ENCODE results near the gene MTMR12.

The MTMR12 gene, protein sequence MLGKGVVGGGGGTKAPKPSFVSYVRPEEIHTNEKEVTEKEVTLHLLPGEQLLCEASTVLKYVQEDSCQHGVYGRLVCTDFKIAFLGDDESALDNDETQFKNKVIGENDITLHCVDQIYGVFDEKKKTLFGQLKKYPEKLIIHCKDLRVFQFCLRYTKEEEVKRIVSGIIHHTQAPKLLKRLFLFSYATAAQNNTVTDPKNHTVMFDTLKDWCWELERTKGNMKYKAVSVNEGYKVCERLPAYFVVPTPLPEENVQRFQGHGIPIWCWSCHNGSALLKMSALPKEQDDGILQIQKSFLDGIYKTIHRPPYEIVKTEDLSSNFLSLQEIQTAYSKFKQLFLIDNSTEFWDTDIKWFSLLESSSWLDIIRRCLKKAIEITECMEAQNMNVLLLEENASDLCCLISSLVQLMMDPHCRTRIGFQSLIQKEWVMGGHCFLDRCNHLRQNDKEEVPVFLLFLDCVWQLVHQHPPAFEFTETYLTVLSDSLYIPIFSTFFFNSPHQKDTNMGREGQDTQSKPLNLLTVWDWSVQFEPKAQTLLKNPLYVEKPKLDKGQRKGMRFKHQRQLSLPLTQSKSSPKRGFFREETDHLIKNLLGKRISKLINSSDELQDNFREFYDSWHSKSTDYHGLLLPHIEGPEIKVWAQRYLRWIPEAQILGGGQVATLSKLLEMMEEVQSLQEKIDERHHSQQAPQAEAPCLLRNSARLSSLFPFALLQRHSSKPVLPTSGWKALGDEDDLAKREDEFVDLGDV

DNA sequence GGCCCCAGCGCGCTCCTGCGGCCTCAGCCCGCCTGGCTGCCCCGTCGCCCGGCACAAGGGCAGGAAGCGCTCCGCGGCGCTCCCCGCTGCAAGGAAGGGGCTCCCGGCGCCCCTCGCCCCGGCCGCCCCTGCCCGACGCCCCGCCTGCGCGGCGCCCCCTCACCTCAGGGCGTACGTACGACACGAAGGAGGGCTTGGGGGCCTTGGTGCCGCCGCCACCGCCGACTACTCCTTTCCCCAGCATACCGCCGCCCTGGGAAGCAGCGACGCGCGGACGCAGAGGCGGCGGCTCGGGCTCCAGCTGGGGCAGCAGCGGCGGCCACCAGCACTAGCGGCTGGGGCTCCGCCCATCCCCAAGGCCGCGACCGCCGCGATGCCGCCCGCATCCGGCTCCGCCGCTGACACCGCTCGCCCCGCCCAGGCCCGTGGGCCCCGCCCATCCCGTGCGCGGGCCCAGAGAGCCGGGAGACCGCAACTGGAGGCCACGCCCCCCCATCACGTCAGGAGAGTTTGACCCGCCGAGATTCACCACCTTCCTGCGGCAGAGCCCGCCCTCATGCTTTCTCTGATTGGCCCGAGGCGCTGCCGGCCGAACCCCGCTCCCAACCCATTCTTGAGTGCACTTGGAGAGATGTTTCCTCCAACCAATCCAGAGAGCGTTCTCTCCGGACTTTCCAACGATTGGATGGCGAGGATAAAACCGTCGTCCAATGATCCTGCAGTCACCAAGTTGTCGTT, at the start of gene MTMR12:
Gene MTMR12, minus strand, starts transcription at position 345 of the 738 bp plus-strand sequence. Its CDS starts 101 bp downstream, at position 244.
- peak; percentile 99 for DNase-seq (ENCODE audit: low read depth in 2 of 2, low spot score in 1 of 2)

DNA sequence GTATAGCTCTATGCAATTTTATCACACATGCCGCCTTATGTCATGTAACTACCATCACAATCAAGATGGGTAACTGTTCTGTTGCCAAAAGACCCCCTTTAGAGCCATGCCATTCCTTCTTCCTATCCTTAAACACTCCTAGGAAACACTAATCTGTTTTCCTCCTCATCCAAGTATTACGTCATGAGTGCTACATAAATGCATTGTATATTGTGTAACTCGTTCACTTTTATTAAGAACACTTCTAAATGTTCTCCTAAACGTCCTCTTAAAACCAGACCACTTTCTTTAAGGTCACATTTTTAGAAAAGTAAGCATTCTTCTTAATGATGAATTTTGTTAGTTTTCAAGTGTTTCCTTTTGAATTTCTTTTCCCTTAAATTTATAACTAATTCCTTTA, 49.8 kb upstream of the MTMR12 start:
- DNase-seq (ENCODE audit: low read depth in 2 of 2, low spot score in 1 of 2), result no peak

DNA sequence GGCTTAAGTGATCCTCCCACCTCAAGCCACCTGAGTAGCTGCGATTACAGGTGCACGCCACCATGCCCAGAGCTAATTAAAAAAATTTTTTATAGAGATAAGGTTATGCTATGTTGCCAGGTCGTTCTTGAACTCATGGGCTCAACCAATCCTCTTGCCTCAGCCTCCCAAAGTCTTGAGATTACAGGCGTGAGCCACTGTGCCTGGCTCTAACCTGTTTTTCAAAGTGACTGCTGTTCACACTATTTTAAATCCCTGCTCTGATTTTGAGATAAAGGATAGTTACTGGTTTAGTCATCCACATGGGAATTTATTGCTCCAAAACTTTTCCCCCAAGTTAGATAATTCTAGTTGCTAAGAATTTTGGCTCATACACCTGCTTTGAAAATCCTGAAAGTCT, 48.2 kb upstream of the MTMR12 start:
- no peak for DNase-seq (ENCODE audit: low read depth in 2 of 2, low spot score in 1 of 2)

DNA sequence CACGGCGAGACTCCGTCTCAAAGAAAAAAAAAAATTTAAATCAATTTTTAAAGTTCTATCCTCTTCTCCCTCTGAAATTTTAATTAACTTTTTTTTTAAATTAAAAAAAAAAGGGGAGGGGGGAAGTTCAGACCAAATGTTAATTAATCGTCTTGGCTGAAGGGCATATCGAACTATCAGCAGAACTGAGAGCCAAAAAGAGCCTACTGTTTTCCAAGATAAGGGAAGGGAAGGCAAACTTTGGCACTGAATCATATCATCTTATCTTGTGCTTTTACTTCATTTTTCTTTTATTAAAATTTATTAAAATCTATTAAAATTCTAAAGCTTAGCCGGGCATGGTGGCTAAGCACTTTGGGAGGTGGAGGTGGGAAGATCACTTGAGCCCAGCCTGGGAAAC, 45.9 kb upstream of the MTMR12 start:
- no peak for DNase-seq (ENCODE audit: low read depth in 2 of 2, low spot score in 1 of 2)

DNA sequence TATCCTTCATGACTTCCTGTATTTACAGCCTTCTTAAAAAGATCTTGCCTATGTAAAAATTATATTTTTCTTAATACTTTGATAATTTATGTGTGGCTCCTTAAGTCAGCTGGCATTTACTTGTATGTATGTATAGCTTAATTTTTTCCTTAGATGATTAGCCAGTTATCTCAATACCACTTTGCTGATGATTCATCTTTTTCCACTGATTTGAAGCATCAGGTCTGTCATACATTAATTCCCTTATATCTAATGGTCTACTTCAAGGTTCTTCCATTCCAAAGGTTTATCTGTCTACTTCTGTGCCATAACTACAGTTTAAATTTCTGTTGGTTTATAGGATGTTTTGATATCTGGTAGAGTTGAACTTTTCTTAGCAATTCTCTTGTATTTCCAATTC, 44.9 kb upstream of the MTMR12 start:
- DNase-seq (ENCODE audit: low read depth in 2 of 2, low spot score in 1 of 2), result no peak

DNA sequence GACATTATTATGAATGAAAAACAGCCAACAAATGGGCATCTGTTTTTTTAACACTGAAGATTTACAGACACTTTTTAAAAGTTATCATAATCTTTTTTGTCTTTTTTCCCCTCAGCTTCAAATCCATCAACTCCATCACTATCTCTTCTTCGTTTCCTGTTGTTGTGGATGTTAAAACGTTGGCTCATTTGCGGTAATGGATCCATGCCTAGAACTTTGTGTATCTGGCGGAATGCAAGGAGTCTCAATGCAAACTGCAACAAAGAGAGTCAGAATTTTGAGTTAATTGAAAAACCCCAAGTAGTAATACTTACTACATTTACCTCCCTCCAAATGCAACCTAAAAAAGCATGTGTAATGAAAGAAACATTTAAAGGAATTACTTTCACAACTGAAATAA, 42.9 kb upstream of the MTMR12 start:
- DNase-seq (ENCODE audit: low read depth in 2 of 2, low spot score in 1 of 2), result no peak

DNA sequence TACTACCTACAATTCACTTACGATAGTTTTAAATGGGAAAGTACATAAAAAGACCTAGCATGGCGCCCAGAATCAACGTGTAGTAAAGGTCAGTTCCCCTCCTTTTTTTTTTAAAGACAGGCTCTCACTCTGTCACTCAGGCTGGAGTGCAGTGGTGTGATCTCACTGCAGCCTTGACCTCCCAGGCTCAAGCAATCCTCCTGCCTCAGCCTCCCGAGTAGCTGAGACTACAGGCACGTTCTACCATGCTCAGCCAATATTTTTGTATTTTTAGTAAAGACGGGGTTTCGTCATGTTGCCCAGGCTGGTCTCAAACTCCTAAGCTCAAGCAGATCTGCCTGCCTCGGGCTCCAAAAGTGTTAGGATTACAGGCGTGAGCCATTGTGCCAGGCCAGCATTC, 40.7 kb upstream of the MTMR12 start:
- DNase-seq (ENCODE audit: low read depth in 2 of 2, low spot score in 1 of 2), result no peak

DNA sequence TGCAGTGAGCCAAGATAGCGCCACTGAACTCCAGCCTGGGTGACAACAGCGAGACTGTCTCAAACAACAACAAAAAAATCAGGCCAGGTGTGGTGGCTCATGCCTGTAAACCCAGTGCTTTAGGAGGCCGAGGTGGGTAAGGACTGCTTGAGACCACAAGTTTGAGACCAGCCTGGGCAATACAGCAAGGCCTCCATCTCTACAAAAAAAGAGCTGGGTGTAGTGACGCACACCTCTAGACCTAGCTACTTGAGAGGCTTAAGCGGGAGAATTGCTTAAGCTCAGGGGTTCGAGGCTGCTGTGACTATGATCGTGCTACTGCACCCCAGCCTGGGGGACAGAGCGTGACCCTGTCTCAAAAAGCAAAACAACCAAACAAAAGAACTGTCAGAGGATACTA, 39.9 kb upstream of the MTMR12 start:
- no peak for DNase-seq (ENCODE audit: low read depth in 2 of 2, low spot score in 1 of 2)

DNA sequence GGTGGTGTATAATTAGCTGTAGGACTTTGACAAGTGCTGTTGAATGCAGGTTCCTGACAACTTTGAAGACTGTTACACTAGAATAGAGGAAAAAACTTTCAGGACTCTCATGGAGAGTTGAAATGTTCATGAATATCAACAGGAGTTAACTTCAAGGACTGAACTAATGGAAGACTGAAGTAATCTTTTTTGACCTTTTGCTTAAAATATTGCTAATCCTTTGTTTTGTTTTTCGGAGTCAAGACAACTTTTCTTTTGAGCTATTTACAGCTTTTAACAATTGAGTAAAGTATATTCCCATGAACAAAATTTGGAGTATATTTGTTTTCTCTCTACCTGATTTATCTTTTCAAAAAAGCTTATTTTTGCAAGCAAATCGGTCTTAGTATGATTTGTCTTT, 34.1 kb upstream of the MTMR12 start:
- no peak for DNase-seq (ENCODE audit: low read depth in 2 of 2, low spot score in 1 of 2)

DNA sequence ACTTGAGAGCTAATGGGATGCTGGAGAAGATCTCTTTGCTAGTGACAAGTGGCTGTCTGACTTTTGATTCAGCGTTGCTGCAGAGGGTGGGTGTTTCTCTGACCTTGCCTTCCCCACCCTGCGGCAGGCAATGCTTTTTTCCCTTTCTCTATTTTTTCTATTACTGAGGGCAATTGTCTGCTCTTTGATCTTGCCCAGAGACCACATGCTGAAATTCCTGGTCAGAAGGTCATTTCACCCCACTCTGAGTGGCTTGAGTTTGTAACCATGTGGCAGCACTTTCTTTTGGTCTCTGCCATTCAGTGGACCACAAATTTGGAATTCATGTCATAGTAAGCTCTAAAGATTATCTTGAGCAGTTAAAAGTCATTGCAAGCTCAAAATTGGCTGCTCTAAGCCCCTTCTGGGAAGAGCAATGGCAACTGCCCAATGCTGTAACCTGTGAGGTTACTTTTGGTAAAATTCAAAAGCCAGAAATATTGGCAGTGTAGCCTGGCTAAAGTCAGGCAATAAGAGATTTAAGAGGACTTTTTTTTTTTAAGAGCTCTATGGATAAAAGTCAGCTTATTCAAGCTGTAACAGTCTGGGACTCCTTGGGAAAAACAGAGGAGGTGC, 30.4 kb upstream of the MTMR12 start:
- DNase-seq (ENCODE audit: low read depth in 2 of 2, low spot score in 1 of 2), result no peak

DNA sequence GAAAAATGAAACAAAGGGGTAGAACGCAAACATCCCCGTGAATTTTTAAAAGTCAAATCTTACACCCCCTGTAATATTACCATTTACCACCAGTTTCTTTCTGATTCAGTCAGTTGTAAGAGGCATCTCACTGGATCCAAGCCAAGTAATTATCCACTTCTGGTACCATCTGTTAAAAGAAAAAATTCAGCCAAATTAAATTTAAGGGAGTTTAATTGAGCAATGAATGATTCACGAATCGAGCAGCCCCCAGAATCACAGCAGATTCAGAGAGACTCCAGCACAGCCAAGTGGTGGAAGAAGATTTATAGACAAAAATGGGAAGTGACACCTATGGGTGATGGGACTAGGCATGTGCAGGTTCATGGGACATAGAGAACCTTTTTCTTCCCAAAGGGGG, 29.9 kb upstream of the MTMR12 start:
- DNase-seq (ENCODE audit: low read depth in 2 of 2, low spot score in 1 of 2), result no peak

DNA sequence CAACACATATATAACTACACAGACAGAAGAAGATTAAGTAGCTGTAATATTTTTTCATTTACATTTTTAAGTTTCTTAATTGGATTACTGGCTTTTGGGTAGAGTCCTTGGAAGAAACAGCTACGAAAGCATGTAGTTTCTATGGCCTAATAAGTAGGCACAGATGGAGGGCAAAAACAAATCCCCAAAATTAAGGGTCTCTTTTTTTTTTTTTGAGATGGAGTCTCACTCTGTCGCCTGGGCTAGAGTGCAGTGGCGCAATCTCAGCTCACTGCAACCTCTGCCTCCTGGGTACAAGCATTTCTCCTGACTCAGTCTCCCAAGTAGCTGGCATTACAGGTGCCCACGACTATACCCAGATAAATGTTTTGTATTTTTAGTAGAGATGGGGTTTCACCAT, 27.1 kb upstream of the MTMR12 start:
- no peak for DNase-seq (ENCODE audit: low read depth in 2 of 2, low spot score in 1 of 2)

DNA sequence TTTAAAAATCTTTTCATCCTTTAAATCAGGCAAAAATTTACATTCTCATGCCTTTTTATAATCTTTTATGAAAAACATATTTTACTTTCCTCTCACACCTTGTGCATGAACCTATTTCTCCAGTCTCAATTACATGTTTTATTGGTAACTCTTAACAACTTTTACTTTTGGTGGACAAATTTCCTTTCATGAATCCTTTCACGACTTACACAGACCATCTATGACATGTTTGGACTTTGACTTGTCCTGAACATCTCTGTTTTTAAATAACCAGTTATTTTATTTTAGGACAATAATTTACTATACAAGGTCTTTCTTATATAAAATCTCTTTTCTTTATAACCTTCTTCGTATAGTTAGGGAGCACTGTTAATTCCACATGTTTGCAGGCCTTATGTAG, 26.5 kb upstream of the MTMR12 start:
- no peak for DNase-seq (ENCODE audit: low read depth in 2 of 2, low spot score in 1 of 2)

DNA sequence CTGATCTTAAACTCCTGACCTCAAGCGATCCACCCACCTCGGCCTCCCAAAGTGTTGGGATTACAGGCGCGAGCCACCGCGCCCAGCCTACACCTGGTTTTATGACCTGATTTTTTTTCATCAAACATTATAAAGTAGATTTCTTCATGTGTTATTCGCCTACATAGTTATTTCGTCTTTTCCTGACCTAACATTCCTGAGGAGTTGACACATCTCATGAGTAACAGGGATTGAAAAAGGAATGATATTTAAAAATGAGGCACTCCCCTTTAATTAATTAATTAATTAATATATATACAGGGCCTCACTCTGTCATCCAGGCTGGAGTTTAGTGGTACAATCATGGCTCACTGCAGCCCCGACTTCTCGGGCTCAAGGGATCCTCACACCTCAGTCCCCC, 20.2 kb upstream of the MTMR12 start:
- DNase-seq (ENCODE audit: low read depth in 2 of 2, low spot score in 1 of 2), result no peak

DNA sequence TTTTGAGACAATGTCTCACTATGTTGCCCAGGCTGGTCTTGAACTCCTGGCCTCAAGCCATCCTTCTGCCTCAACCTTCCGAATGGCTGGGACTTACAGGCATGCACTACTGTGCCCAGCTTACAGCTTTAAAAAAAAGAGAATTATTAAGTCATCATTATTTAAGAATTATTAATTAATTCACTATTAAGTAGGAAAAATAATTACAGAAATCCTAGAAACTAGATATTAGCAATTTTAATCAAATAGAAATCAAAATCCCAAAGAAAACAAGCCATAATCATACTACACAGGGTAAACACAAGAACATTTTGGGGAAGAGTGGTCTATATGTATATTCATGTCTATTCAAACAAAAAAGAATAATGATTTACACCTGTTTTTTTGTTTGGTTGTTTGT, 19.6 kb upstream of the MTMR12 start:
- DNase-seq (ENCODE audit: low read depth in 2 of 2, low spot score in 1 of 2), result no peak

DNA sequence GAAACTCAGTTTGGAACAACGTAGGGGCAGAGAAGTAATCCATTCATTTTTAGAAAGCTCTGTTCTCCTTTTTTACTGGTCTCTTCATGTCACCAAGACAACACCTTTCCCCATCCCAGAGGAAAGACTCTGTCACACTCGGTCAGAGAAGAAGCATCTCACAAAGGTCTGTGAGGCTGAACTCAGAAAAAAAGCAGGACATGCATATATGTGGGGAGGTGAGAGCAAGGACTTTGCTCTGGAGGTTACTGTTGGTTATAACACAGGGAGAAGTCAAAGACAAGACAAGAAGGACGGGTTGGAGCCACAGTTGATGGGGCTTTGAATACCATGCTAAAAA, 19.2 kb upstream of the MTMR12 start:
- DNase-seq (ENCODE audit: low read depth in 2 of 2, low spot score in 1 of 2), result no peak

DNA sequence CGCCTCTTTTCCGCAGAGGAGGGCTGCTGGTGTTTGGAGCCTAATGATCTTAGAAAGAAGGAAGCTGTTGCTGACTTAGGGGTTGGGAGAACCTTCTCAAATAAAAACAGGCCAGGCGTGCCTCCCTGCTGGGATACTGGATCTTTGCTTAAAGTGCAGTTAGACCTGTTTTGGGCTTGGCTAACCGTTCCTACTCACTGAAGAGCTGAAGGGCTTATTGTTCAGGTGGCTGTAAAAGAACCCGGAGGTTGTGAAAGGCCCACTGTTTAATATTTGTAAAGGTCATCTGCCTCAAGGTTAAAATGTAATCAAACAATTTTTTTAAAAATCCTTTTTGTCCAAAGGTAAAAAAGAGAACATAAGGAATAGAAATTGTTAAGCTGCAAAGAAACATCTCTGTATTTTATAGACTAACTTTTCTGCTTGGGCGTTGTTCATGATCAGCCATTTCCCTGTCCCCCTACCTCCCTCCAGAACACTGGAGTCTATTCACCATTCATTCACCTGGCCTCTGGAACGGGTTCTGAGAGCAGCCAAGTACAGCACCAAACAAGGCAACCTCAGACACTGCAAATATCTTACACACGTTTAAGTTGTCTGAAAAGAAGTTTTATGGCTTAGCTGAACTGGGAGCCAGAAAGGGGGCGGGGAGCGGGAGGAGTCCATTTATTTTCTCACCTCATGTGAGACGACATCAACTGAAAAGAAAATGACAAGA, 18.6 kb upstream of the MTMR12 start:
- no peak for DNase-seq (ENCODE audit: low read depth in 2 of 2, low spot score in 1 of 2)

DNA sequence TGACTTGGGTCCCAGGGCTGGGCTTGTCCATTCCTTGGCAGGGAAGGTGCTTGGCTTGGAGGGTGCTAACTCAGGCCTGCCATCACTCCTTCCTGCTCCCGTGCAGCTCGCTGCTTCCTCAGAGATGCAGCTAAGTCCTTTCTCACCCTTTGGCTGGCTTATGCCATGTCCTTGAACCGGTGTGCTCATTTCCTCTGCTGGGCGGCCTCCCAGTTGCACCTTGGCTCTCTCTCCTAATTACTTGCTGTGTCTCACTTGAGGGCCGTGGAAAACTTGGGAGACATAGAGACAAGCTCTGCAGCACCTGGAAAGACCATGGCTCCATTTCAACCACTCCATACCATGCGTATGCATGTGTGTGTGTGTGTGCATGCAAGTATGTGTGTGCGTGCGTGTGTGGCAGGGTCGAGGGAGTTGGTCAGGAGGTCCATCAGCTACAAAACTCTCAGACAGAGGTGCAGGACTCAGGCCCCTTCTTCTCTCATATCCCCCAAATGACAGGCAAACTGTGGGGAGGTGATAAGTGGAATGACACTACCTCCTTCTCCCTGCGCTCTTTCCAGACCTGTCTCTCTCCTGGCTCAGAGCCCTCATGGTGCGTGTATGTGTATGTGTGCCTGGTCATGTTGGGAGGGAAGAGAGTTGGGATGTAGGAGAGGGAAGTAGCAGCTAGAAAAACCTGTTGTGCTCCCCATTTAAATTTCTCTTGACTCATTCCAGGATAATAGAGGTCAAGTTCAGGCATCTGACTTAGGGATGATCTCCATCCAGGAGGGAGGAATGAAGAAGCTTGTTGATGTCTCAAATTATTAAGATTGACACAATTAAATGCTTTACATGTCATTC, 17.6 kb upstream of the MTMR12 start:
- DNase-seq (ENCODE audit: low read depth in 2 of 2, low spot score in 1 of 2), result no peak

DNA sequence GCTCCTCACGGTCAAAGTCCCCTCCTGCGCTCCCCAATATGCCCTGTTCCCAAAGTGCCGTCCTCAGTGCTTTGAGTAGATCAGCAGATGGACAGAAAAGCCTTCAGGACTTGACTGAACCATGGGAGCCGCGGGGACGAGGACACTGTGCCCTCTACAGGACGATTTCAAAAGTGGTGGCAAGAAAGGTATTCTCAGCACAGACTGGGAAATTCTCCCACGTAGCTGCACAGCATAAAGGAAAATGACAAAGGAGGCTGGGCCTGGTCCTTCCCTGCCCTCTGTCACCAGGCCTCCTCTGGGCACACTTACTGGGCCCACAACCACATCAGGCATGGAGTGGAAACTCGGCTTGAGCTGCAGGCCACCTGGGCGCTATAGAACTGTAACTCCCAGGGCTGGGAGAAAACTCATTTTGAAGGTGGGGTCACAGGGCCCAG, 16.7 kb upstream of the MTMR12 start:
- DNase-seq (ENCODE audit: low read depth in 2 of 2, low spot score in 1 of 2), result peak; percentile 19 to 30

DNA sequence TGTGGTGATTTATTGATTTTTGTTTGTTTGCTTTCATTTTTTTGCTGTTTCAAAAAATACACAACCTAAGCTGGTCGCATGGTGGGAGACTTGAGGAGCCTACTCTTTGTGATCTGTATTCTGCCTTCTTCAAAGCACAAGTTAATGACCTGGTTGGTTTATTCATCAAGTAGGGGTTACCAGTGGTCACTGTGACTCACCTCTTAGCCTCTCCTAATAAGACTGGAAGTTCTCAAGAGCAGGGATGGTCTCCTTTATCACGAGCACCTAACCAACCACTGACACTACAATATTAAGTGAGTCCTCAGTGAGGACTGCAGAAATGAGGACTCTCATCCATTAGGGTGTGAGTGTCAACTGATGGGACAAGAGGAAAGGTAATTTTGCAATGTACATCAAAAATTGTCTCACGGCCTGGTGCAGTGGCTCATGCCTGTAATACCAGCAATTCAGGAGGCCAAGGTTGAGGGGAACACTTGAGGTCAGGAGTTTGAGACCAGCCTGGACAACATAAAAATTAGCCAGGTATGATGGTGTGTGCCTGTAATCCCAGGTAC, 13.6 kb upstream of the MTMR12 start:
- no peak for DNase-seq (ENCODE audit: low read depth in 2 of 2, low spot score in 1 of 2)

Data from stimulated activated CD8-positive, alpha-beta memory T cell treated with anti-CD3 and anti-CD28 coated beads, Interleukin-4, amount 100 ng/mL, for 1 hour (primary cell).